Uterus (tissue), 4 donors: Measurements from ENCODE around the gene SP6. TPM values are rescaled to one million over a fixed set of nuclear protein-coding genes. Genes with fewer than 3 reads are reported as not detected.

Source experiments
- DNase-seq, 2 donors: peaks; one replicate each; pipeline ENCODE4 v3.0.0-alpha.2; 2019 to 2020
- H3K27ac ChIP-seq, 2 donors: fragments of 200-600 bp; sonication (generic); 1 replicate in 1 of 2; 2 replicates in 1 of 2; pipeline ENCODE4 v1.5.1; 2016 to 2018
- H3K27me3 ChIP-seq, 2 donors: fragments of 200-600 bp; sonication (generic); one replicate each; pipeline ENCODE4 v1.5.1; 2018 to 2019; ENCODE audit warnings: control low read depth in 1 of 2
- H3K36me3 ChIP-seq, 2 donors: fragments of 200-600 bp; sonication (generic); one replicate each; pipeline ENCODE4 v1.5.1; 2019; ENCODE audit warnings: control low read depth in 1 of 2
- H3K4me1 ChIP-seq, 2 donors: fragments of 200-600 bp; sonication (generic); one replicate each; pipeline ENCODE4 v1.5.1; 2018 to 2019; ENCODE audit warnings: control low read depth in 1 of 2
- H3K4me3 ChIP-seq, 2 donors: fragments of 200-600 bp; sonication (generic); 1 replicate in 1 of 2; 2 replicates in 1 of 2; pipeline ENCODE4 v1.5.1; 2018 to 2019; ENCODE audit warnings: mild to moderate bottlenecking in 1 of 2
- H3K9me3 ChIP-seq, 2 donors: fragments of 200-600 bp; sonication (generic); one replicate each; pipeline ENCODE4 v1.5.1; 2019; ENCODE audit warnings: control low read depth in 1 of 2
- CTCF ChIP-seq, 4 experiments: fragments of 200-600 bp in 2 of 4; fragments of 450-650 bp in 2 of 4; sonication (generic) in 2 of 4; IDR thresholded peaks; one replicate each; pipeline ENCODE4 v1.5.1; 2016 to 2019; ENCODE audit warnings: antibody characterized with exemption in 4 of 4, mild to moderate bottlenecking in 2 of 4, moderate library complexity in 1 of 4
- POLR2A ChIP-seq, 2 donors: fragments of 450-650 bp; IDR thresholded peaks; one replicate each; pipeline ENCODE4 v1.6.1; 2016; ENCODE audit warnings: antibody characterized with exemption in 2 of 2, mild to moderate bottlenecking in 1 of 2, moderate library complexity in 1 of 2
- intact Hi-C: fragments of 100-400 bp; cut with DNase I; formaldehyde crosslinking; loops from one replicate; pipeline ENCODE4 v1.15.1; 2023; ENCODE audit warnings: low total_unique reads
- total RNA-seq, 4 donors: library from RNA; depleted of rRNA in 3 of 4; stranded (reverse); fragments of >200 nt in 3 of 4; gene quantifications; one replicate each; pipeline versions ENCODE4 v1.1.0 to v1.2.4, GENCODE V29; 2014 to 2023
- donor health status: DM: yes; HTN: yes; CAD: no.

Gene SP6
- total RNA-seq, 4 donors from 2014 or later: 1.4 to 1.5 TPM; not detected in 2

DNA sequence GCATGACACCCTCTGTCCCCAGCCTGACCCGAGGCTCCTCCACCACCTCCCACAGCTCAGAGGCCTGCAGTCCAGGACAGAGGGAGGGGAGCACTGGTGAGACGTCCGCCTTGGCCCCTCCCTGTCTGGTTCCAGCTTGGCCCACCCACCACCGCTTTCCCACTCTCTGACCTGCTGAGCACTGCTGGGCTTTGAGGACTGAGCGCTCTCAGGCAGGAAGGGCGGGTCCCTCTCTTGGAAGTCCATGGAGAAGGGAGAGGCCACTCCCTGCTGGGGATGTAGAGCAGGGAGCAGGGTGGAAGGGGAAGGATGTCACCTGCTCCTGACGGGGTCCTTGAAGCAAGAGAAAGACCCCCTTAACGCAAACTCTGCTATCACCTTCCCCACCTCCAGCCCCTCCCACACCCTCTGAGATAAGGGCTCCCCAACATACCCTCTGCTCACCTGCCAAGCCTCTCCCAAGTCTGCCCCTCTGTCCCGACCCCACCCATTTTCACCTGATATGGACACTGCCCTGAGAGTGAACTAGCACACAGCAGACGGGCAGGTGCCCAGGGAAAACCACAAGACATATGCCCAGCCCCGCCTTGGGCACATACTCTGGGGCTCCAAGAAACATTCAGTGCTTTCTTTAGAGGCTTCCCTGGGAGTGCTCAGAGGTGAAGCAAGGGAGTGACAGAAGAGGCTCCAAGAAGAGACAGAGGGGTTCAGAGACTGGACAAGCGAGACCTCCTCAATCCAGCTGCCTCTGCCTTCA is 30.8 kb downstream of the SP6 start:
- TF ChIP-seq CTCF (IDR thresholded peaks at IDR 0.05) (no peak), POLR2A (IDR thresholded peaks at IDR 0.05) (no peak)
- Histone ChIP-seq H3K9me3 (no peaks in the 10 kb centered on the region), H3K27ac (no peak overlapping the region), H3K36me3 (no peaks in the 10 kb centered on the region), H3K4me3 (no peak overlapping the region), H3K4me1 (peaks cover 0 to 13% of the 10 kb centered on the region in 2 donors), H3K27me3 (no peaks in the 10 kb centered on the region)
- no peak for DNase-seq
- intact Hi-C loops: no loop called here

DNA sequence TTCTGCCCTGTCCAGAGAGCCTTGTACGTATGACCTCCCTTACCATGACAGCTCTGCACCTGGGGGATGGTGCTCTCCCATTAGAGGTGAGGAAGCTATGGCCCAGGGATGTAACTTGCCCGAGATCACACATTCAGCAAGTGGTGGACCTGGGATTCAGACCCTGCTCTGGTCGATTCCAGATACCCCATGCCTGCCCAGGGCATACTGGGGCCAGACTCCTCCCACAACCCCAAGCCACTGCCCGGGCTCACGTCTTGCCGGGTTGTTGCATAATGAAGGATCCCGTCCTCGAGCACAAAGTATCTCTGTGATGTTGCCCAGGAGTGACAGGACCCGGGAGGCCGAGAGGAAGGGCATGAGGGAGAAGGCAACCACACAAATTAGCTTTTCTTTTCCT is 31.5 kb downstream of the SP6 start:
- Histone ChIP-seq H3K36me3 (no peaks in the 10 kb centered on the region), H3K27me3 (no peaks in the 10 kb centered on the region), H3K27ac (no peak overlapping the region), H3K4me1 (peaks cover 0 to 13% of the 10 kb centered on the region in 2 donors), H3K4me3 (no peak overlapping the region), H3K9me3 (no peaks in the 10 kb centered on the region)
- DNase-seq: no peak
- intact Hi-C loops: no loop called here
- TF ChIP-seq CTCF (IDR thresholded peaks at IDR 0.05): no peak
- no peak for TF ChIP-seq POLR2A (IDR thresholded peaks at IDR 0.05)

- Histone ChIP-seq H3K4me3 (no peak overlapping the region), H3K27ac (no peak overlapping the region), H3K36me3 (no peaks in the 10 kb centered on the region), H3K9me3 (no peaks in the 10 kb centered on the region), H3K27me3 (no peaks in the 10 kb centered on the region), H3K4me1 (peaks cover 0 to 13% of the 10 kb centered on the region in 2 donors)
- no peak for DNase-seq
- TF ChIP-seq POLR2A (IDR thresholded peaks at IDR 0.05) (no peak), CTCF (IDR thresholded peaks at IDR 0.05) (no peak)
- intact Hi-C loops: no loop called here
Observed at GRCh38 chr17:47818002-47818695, 32.8 kb downstream of the SP6 start.

GRCh38 chr17:47816947-47817346 is 34.0 kb downstream of the SP6 start:
- TF ChIP-seq POLR2A (IDR thresholded peaks at IDR 0.05) (no peak), CTCF (IDR thresholded peaks at IDR 0.05) (no peak)
- no peaks in the 10 kb centered on the region for H3K9me3 ChIP-seq
- H3K27ac ChIP-seq: no peak overlapping the region
- H3K4me1 ChIP-seq: peaks cover 0 to 8% of the 10 kb centered on the region in 2 donors
- H3K4me3 ChIP-seq: no peak overlapping the region
- DNase-seq: no peak
- H3K36me3 ChIP-seq: no peaks in the 10 kb centered on the region
- no peaks in the 10 kb centered on the region for H3K27me3 ChIP-seq
- intact Hi-C loops: no loop called here

DNA sequence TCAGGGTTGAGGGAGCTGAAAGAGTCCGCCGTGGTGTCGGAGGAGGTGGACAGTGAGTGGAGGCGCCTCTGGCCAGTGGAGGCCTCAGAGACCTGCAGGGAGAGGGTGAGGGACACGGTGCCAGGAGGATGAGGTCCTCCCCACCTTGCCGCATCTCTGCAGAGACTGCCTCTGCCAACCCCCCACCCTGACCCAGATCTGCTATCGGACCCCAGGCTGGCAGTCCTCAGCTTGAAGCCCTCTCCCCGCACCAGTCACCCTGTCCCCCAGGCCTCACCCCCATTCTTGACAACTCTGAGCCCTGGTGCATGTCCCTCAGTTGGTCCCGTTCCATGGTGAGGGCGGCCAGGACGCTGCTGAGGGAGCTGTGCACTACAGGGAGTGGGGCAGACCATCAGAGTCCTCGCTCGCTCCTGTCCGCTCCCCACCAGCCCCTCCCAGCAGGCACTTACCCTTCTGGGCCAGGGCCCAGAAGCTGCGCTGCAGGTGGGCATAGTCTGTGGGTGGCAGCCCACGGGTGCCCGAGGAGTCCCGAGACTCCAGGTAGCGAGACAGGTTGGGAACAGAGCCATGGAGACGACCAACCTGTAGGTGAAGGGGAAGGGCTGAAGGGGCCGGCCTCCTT is 34.7 kb downstream of the SP6 start:
- no peak for DNase-seq
- H3K27ac ChIP-seq: no peak overlapping the region
- H3K4me1 ChIP-seq: peaks cover 0 to 7% of the 10 kb centered on the region in 2 donors
- H3K9me3 ChIP-seq: no peaks in the 10 kb centered on the region
- intact Hi-C loops: no loop called here
- no peak for TF ChIP-seq POLR2A (IDR thresholded peaks at IDR 0.05)
- TF ChIP-seq CTCF (IDR thresholded peaks at IDR 0.05): no peak
- H3K36me3 ChIP-seq: no peaks in the 10 kb centered on the region
- H3K27me3 ChIP-seq: no peaks in the 10 kb centered on the region
- no peak overlapping the region for H3K4me3 ChIP-seq
